CD4-positive, alpha-beta memory T cell (primary cell): ENCODE results near the gene SLC49A3. TPM values are rescaled to one million over a fixed set of nuclear protein-coding genes. Genes with fewer than 3 reads are reported as not detected.
A peak's percentile ranks its signal among the peaks of the same experiment; 100 is the strongest.
"Not testable (repeated sequence)": the region's sequence is repeated elsewhere in the genome, so short reads cannot be mapped to it uniquely, and the experiment has no call there.

Experiments
- CTCF ChIA-PET: fragments of 350-600 bp; sonication (Branson Sonifier 250); formaldehyde crosslinking; loops from one replicate; lab custom pipeline; 2021; ENCODE audit warnings: inconsistent platforms; ENCODE audit not compliant: partially characterized antibody; lab: Charles Lee
- POLR2A ChIA-PET: fragments of 350-600 bp; sonication (Branson Sonifier 250); formaldehyde crosslinking; loops from one replicate; lab custom pipeline; 2021; ENCODE audit not compliant: partially characterized antibody; lab: Charles Lee
- DNase-seq, 5 donors: peaks; one replicate each; pipeline versions ENCODE4 v3.0.0 to v3.0.0-alpha.2; 2020 to 2022; ENCODE audit warnings: mixed read lengths in 1 of 5
- H3K27ac ChIP-seq: one replicate; pipeline ENCODE4 v1.7.0; 2013; ENCODE audit warnings: low read depth, low read length
- H3K27me3 ChIP-seq: 2 replicates; pipeline ENCODE4 v1.7.0; 2013; ENCODE audit warnings: mild to moderate bottlenecking, low read length, moderate library complexity; ENCODE audit not compliant: insufficient read depth
- H3K36me3 ChIP-seq: 2 replicates; pipeline ENCODE4 v1.7.0; 2013; ENCODE audit warnings: mild to moderate bottlenecking, low read length, moderate library complexity; ENCODE audit not compliant: insufficient read depth
- H3K4me1 ChIP-seq: 2 replicates; pipeline ENCODE4 v1.7.0; 2013; ENCODE audit warnings: mild to moderate bottlenecking, low read length, moderate library complexity; ENCODE audit not compliant: insufficient read depth
- H3K4me3 ChIP-seq, 2 donors: one replicate each; pipeline ENCODE4 v1.7.0; 2013; ENCODE audit warnings: low read length in 2 of 2, mild to moderate bottlenecking in 1 of 2
- H3K9me3 ChIP-seq, 2 donors: one replicate each; pipeline ENCODE4 v1.7.0; 2013; ENCODE audit warnings: low read length in 2 of 2, control low read depth in 1 of 2; ENCODE audit not compliant: control insufficient read depth in 1 of 2
- H3K27ac Mint-ChIP-seq, 7 donors: one replicate each; pipeline ENCODE4 v1.8.0; 2020 to 2021; ENCODE audit warnings: mixed read lengths in 7 of 7, mild to moderate bottlenecking in 6 of 7, inconsistent platforms in 3 of 7, moderate library complexity in 3 of 7
- H3K27me3 Mint-ChIP-seq, 2 donors: one replicate each; pipeline ENCODE4 v1.8.0; 2020 to 2021; ENCODE audit warnings: mixed read lengths in 2 of 2
- H3K36me3 Mint-ChIP-seq, 2 donors: one replicate each; pipeline ENCODE4 v1.8.0; 2020 to 2021; ENCODE audit warnings: mixed read lengths in 2 of 2, inconsistent platforms in 1 of 2, mild to moderate bottlenecking in 1 of 2
- H3K4me1 Mint-ChIP-seq, 4 donors: one replicate each; pipeline ENCODE4 v1.8.0; 2020 to 2021; ENCODE audit warnings: mixed read lengths in 4 of 4, mild to moderate bottlenecking in 1 of 4
- H3K4me3 Mint-ChIP-seq, 8 donors: one replicate each; pipeline ENCODE4 v1.8.0; 2020 to 2021; ENCODE audit warnings: mixed read lengths in 8 of 8, mild to moderate bottlenecking in 7 of 8, moderate library complexity in 6 of 8, inconsistent platforms in 3 of 8
- H3K9me3 Mint-ChIP-seq, 8 donors: one replicate each; pipeline ENCODE4 v1.8.0; 2020 to 2021; ENCODE audit warnings: mixed read lengths in 8 of 8, mild to moderate bottlenecking in 5 of 8, inconsistent platforms in 3 of 8, moderate library complexity in 1 of 8
- intact Hi-C: fragments of 100-400 bp; cut with micrococcal nuclease; formaldehyde crosslinking; loops from one replicate; pipeline ENCODE4 v1.15.1; 2023
- polyA plus RNA-seq, 2 donors: library from polyadenylated mRNA; unstranded; fragments of 300-500 nt; fragmentation: Illumina TruSeq; gene quantifications; one replicate each; pipeline ENCODE4 v1.2.3, GENCODE V29; 2021
- total RNA-seq, 2 experiments: library from RNA; stranded (reverse); gene quantifications; one replicate each; pipeline ENCODE4 v1.2.3, GENCODE V29; 2021

The SLC49A3 gene
- total and polyA plus RNA-seq, 4 experiments from 2014 or later: 1.0 to 1.7 TPM; not detected in 2

GRCh38 chr4:700587-701264 is 11.8 kb upstream of the SLC49A3 start:
- ChIA-PET CTCF (no interaction called here), POLR2A (interaction anchor here (1.0 kb wide), 1 partner anchor 82 kb away, joined by 3 read pairs; no protein-coding TSS in a partner anchor)
- intact Hi-C loops: no loop called here
- Histone ChIP-seq H3K36me3 (no peaks in the 10 kb centered on the region), H3K4me3 (no peak overlapping the region), H3K9me3 (no peaks in the 10 kb centered on the region), H3K27me3 (no peaks in the 10 kb centered on the region), H3K4me1 (peaks cover 14% of the 10 kb centered on the region), H3K27ac (no peak overlapping the region)
- Mint-ChIP-seq H3K4me1 (peaks cover 8 to 26% (median 11%) of the 10 kb centered on the region in 4 donors), H3K9me3 (no peaks in the 10 kb centered on the region), H3K27me3 (no peaks in the 10 kb centered on the region), H3K36me3 (no peaks in the 10 kb centered on the region), H3K27ac (peak overlapping the region in 2 of 7 donors; percentile 25 to 39), H3K4me3 (no peak overlapping the region)
- no peak for DNase-seq

GRCh38 chr4:699816-700580 is 11.0 kb upstream of the SLC49A3 start:
- ChIA-PET POLR2A (interaction anchor here (1.0 to 1.5 kb wide), 3 partner anchors 24 to 82 kb away, joined by 3 to 4 read pairs (median 3); partner anchors contain the start of genes ATP5ME and MYL5), CTCF (no interaction called here)
- H3K36me3 Mint-ChIP-seq: no peaks in the 10 kb centered on the region
- no peak overlapping the region for H3K27ac ChIP-seq
- H3K4me3 ChIP-seq: no peak overlapping the region
- H3K27me3 Mint-ChIP-seq: peaks cover 0 to 3% of the 10 kb centered on the region in 2 donors
- intact Hi-C loops: no loop called here
- peaks cover 6 to 26% (median 10%) of the 10 kb centered on the region in 4 donors for H3K4me1 Mint-ChIP-seq
- peaks cover 10% of the 10 kb centered on the region for H3K4me1 ChIP-seq
- peak overlapping the region in 3 of 7 donors; percentile 11 to 69 (median 39) for H3K27ac Mint-ChIP-seq
- H3K27me3 ChIP-seq: no peaks in the 10 kb centered on the region
- no peaks in the 10 kb centered on the region for H3K9me3 Mint-ChIP-seq
- peak overlapping the region in 2 of 8 donors; percentile 11 to 76 for H3K4me3 Mint-ChIP-seq
- H3K9me3 ChIP-seq: no peaks in the 10 kb centered on the region
- no peak for DNase-seq
- no peaks in the 10 kb centered on the region for H3K36me3 ChIP-seq

- H3K4me3 Mint-ChIP-seq: not testable (repeated sequence)
Observed at GRCh38 chr4:694341-694940, 5.5 kb upstream of the SLC49A3 start.

GRCh38 chr4:692771-693554 is 4.0 kb upstream of the SLC49A3 start:
- H3K4me3 ChIP-seq: no peak overlapping the region
- Mint-ChIP-seq H3K4me3 (no peak overlapping the region), H3K9me3 (no peaks in the 10 kb centered on the region), H3K27me3 (peaks cover 3 to 7% of the 10 kb centered on the region in 2 donors), H3K36me3 (no peaks in the 10 kb centered on the region), H3K27ac (no peak overlapping the region), H3K4me1 (peaks cover 0 to 1% (median 0%) of the 10 kb centered on the region in 4 donors)
- no peak for DNase-seq
- H3K36me3 ChIP-seq: no peaks in the 10 kb centered on the region
- H3K27me3 ChIP-seq: no peaks in the 10 kb centered on the region
- intact Hi-C loops: no loop called here
- no peaks in the 10 kb centered on the region for H3K9me3 ChIP-seq
- ChIA-PET POLR2A (no interaction called here), CTCF (no interaction called here)
- peaks cover 6% of the 10 kb centered on the region for H3K4me1 ChIP-seq
- H3K27ac ChIP-seq: no peak overlapping the region

More at GRCh38 chr4:694341-694940, 5.5 kb upstream of the SLC49A3 start:
- intact Hi-C loops, H3K4me3 ChIP-seq, POLR2A ChIA-PET, DNase-seq, H3K27me3 Mint-ChIP-seq, H3K36me3 Mint-ChIP-seq, H3K9me3 Mint-ChIP-seq, CTCF ChIA-PET, H3K27ac ChIP-seq, H3K27me3 ChIP-seq, H3K36me3 ChIP-seq, H3K4me1 ChIP-seq, H3K4me1 Mint-ChIP-seq, H3K9me3 ChIP-seq: not testable (repeated sequence)
- peak overlapping the region in 1 of 7 donors; percentile 14 for H3K27ac Mint-ChIP-seq

GRCh38 chr4:689723-690122 is 772 bp upstream of the SLC49A3 start:
- DNase-seq: no peak
- Mint-ChIP-seq H3K4me3 (no peak overlapping the region), H3K4me1 (peaks cover 0 to 6% (median 4%) of the 10 kb centered on the region in 4 donors), H3K27ac (peak overlapping the region in 1 of 7 donors; percentile 43), H3K9me3 (peaks cover 0 to 2% (median 0%) of the 10 kb centered on the region in 8 donors), H3K36me3 (no peaks in the 10 kb centered on the region), H3K27me3 (peaks cover 0 to 15% of the 10 kb centered on the region in 2 donors)
- Histone ChIP-seq H3K27me3 (no peaks in the 10 kb centered on the region), H3K9me3 (no peaks in the 10 kb centered on the region), H3K4me1 (peaks cover 6% of the 10 kb centered on the region), H3K4me3 (no peak overlapping the region), H3K27ac (no peak overlapping the region), H3K36me3 (no peaks in the 10 kb centered on the region)
- ChIA-PET CTCF (no interaction called here), POLR2A (no interaction called here)
- intact Hi-C loops: no loop called here

GRCh38 chr4:687971-688853 is 739 bp downstream of the SLC49A3 start:
- Mint-ChIP-seq H3K27me3 (peaks cover 0 to 15% of the 10 kb centered on the region in 2 donors), H3K36me3 (no peaks in the 10 kb centered on the region), H3K27ac (no peak overlapping the region), H3K4me1 (peaks cover 0 to 6% (median 5%) of the 10 kb centered on the region in 4 donors), H3K9me3 (peaks cover 0 to 2% (median 0%) of the 10 kb centered on the region in 8 donors), H3K4me3 (no peak overlapping the region)
- Histone ChIP-seq H3K27me3 (no peaks in the 10 kb centered on the region), H3K36me3 (no peaks in the 10 kb centered on the region), H3K27ac (no peak overlapping the region), H3K9me3 (no peaks in the 10 kb centered on the region), H3K4me3 (no peak overlapping the region), H3K4me1 (peaks cover 6% of the 10 kb centered on the region)
- no peak for DNase-seq
- intact Hi-C loops: no loop called here
- POLR2A ChIA-PET: no interaction called here
- CTCF ChIA-PET: no interaction called here
